ENCODE results near the gene ZNF316.

ZNF316 gene

DNA sequence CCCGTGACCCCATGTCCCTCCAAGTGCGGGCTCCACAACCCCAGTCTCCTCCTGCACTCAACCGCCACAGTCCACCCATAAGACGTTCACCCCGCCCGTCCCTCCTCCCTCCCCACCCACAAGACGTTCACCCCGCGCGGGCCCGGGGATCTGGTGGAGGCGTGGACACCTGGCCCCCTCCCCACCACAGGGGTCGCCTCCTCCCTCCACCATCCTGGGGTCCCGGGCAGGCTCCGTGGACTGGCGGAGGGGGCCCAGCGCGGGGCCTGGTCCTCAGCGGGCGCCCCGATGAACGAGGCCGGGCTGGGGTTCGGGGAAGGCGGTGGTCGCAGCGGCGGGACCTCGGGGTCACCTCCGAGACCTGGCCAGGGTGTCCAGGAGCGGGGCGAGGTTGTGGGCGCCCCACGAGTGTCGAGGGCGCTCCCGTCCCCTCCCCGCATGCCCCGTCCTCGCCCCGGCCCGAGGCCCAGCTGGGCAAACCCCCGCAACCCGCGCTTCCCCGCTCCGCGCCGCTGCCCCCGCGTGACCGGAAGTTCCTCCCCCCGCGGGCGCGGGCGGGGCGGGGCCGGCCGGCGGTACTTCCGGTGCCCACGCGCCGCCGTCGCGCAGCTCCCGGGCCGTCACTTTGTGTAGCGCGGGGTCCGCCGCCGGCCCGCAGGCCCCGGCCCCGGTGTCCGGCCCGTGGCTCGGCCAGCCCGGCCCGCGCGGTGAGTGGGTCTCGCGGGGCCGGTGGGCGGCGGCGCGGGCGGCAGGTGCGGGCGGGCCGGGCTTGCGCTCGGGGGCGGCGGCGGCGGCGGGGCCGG is at the start of gene ZNF316:
Gene ZNF316 (plus strand): TSS at position 578 of the 803 bp plus-strand sequence. CDS start 5,092 bp downstream, outside the sequence.
- no peaks in the 10 kb centered on the region for H3K9me3 ChIP-seq (ENCODE audit: control insufficient read depth in 2 of 2, low read length in 2 of 2)
- H3K9ac ChIP-seq (ENCODE audit: low read length in 2 of 2): peak within 1 kb of the TSS; percentile 73 to 85
- peak within 1 kb of the TSS; percentile 11 for H3K27ac ChIP-seq (ENCODE audit: low read length)
- H3K4me3 ChIP-seq (ENCODE audit: low read length in 2 of 2): peak within 1 kb of the TSS; percentile 80 to 81
- H3K4me1 ChIP-seq (ENCODE audit: control insufficient read depth, insufficient read depth, low read length): peaks cover 18% of the 10 kb centered on the region
- H3K27me3 ChIP-seq (ENCODE audit: control insufficient read depth in 1 of 2, insufficient read depth in 2 of 2, low read length in 2 of 2): no peaks in the 10 kb centered on the region
- H3K36me3 ChIP-seq (ENCODE audit: control insufficient read depth in 2 of 2, insufficient read depth in 2 of 2, low read length in 2 of 2): peaks cover 2 to 5% of the 10 kb centered on the region in 2 donors

DNA sequence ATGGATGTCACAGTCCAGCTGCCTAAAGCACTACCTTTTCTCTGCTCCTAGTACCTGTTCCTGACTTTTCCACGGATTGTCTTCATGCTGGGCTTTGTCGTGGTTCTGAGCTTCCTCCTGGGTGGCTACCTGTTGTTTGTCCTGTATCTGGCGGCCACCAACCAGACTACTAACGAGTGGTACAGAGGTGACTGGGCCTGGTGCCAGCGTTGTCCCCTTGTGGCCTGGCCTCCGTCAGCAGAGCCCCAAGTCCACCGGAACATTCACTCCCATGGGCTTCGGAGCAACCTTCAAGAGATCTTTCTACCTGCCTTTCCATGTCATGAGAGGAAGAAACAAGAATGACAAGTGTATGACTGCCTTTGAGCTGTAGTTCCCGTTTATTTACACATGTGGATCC is 48.6 kb upstream of the ZNF316 start:
- H3K9ac ChIP-seq (ENCODE audit: low read length in 2 of 2): no peak overlapping the region
- H3K36me3 ChIP-seq (ENCODE audit: control insufficient read depth in 2 of 2, insufficient read depth in 2 of 2, low read length in 2 of 2): peaks cover 21 to 25% of the 10 kb centered on the region in 2 donors
- H3K4me3 ChIP-seq (ENCODE audit: low read length in 2 of 2): no peak overlapping the region

DNA sequence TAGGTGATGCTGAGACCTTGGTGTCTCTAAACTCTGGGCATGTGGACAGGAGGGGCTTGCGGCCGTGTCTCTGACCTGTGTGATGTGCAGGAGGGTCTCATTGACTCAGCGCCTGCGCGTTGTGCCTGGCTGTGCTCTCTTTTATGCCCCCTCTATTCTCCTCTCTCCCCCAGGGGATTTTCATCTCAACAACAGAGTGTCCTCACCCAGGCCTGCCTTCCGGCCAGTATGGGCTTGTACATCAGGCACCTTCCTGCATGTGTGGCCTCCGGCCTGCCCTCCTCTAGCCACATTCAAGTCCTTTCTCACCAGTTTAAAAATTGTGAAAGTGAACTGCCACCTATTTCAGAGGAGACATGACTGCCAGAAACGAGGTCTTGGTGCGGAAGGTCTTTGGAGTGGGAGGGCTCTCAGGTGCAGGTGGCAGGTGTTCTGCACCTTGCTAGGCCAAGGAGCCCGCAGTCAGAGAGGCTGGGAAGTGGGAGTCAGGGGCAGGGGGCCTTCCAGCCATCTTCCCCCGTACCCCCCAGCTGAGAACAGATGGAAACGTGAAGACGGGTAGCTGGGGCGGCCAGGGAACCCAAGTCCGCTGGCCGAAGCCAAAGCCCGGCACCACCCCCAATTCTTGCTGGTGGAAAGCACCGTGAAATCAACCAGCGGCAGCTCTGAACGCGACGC is 47.8 kb upstream of the ZNF316 start:
- Histone ChIP-seq H3K4me3 (ENCODE audit: low read length in 2 of 2) (peak overlapping the region; percentile 43 to 88), H3K27ac (ENCODE audit: low read length) (no peak overlapping the region), H3K9me3 (ENCODE audit: control insufficient read depth in 2 of 2, low read length in 2 of 2) (no peaks in the 10 kb centered on the region), H3K4me1 (ENCODE audit: control insufficient read depth, insufficient read depth, low read length) (peaks cover 17% of the 10 kb centered on the region), H3K9ac (ENCODE audit: low read length in 2 of 2) (peak overlapping the region; percentile 36 to 45), H3K36me3 (ENCODE audit: control insufficient read depth in 2 of 2, insufficient read depth in 2 of 2, low read length in 2 of 2) (peaks cover 21 to 30% of the 10 kb centered on the region in 2 donors), H3K27me3 (ENCODE audit: control insufficient read depth in 1 of 2, insufficient read depth in 2 of 2, low read length in 2 of 2) (no peaks in the 10 kb centered on the region)

More for the DNA sequence above, 48.6 kb upstream of the ZNF316 start:
- H3K9me3 ChIP-seq (ENCODE audit: control insufficient read depth in 2 of 2, low read length in 2 of 2): no peaks in the 10 kb centered on the region
- H3K27ac ChIP-seq (ENCODE audit: low read length): no peak overlapping the region
- peaks cover 17% of the 10 kb centered on the region for H3K4me1 ChIP-seq (ENCODE audit: control insufficient read depth, insufficient read depth, low read length)
- no peaks in the 10 kb centered on the region for H3K27me3 ChIP-seq (ENCODE audit: control insufficient read depth in 1 of 2, insufficient read depth in 2 of 2, low read length in 2 of 2)

DNA sequence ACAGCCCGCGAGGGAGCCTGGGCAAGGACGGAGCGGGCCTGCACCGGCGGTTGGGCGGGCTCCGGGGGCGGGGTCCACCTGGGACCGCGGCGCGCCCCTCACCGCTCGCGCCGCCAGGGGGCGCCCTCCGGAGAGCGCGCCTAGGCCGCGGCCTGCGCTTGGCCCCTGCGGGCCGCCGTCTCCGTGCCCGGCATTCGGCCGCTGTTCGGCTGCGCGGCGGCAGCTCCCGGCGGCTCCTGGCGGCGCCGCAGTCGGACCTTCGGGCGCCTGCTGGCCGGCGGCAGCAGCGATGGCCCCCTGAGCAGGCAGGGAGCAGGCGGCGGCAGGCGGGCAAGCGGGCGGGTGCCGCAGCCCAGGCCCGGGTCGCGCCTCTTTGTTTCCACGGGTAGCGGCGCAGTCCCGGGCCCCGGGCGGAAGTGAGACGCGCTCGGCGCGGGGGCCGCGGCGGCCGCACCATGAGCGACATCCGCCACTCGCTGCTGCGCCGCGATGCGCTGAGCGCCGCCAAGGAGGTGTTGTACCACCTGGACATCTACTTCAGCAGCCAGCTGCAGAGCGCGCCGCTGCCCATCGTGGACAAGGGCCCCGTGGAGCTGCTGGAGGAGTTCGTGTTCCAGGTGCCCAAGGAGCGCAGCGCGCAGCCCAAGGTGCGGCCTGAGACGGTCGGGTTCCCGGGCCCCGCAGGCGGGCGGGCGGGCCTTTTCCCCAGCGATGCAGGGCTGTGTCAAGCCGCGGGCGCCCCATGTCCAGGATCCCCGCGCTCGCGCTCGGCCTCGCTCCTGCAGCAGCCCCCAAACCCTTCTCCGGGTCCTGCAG is 47.1 kb upstream of the ZNF316 start, which contains the start of gene INTS15:
Gene INTS15 (plus strand): TSS at position 193 of the 816 bp plus-strand sequence. CDS start 263 bp downstream, at position 456.
- H3K4me1 ChIP-seq (ENCODE audit: control insufficient read depth, insufficient read depth, low read length): peaks cover 17% of the 10 kb centered on the region
- H3K27me3 ChIP-seq (ENCODE audit: control insufficient read depth in 1 of 2, insufficient read depth in 2 of 2, low read length in 2 of 2): no peaks in the 10 kb centered on the region
- H3K9ac ChIP-seq (ENCODE audit: low read length in 2 of 2): peak within 1 kb of the TSS; percentile 79 to 85
- H3K9me3 ChIP-seq (ENCODE audit: control insufficient read depth in 2 of 2, low read length in 2 of 2): no peaks in the 10 kb centered on the region
- peak within 1 kb of the TSS; percentile 46 for H3K27ac ChIP-seq (ENCODE audit: low read length)
- peak within 1 kb of the TSS; percentile 88 to 89 for H3K4me3 ChIP-seq (ENCODE audit: low read length in 2 of 2)
- peaks cover 20 to 29% of the 10 kb centered on the region in 2 donors for H3K36me3 ChIP-seq (ENCODE audit: control insufficient read depth in 2 of 2, insufficient read depth in 2 of 2, low read length in 2 of 2)

- Histone ChIP-seq H3K27ac (ENCODE audit: low read length) (peak overlapping the region; percentile 46), H3K36me3 (ENCODE audit: control insufficient read depth in 2 of 2, insufficient read depth in 2 of 2, low read length in 2 of 2) (peaks cover 24 to 33% of the 10 kb centered on the region in 2 donors), H3K27me3 (ENCODE audit: control insufficient read depth in 1 of 2, insufficient read depth in 2 of 2, low read length in 2 of 2) (no peaks in the 10 kb centered on the region), H3K9me3 (ENCODE audit: control insufficient read depth in 2 of 2, low read length in 2 of 2) (no peaks in the 10 kb centered on the region), H3K4me3 (ENCODE audit: low read length in 2 of 2) (peak overlapping the region; percentile 88 to 89), H3K4me1 (ENCODE audit: control insufficient read depth, insufficient read depth, low read length) (peaks cover 17% of the 10 kb centered on the region), H3K9ac (ENCODE audit: low read length in 2 of 2) (peak overlapping the region; percentile 79 to 85)
These were observed 46.4 kb upstream of the ZNF316 start for GRCh38 chr7:6590645-6591110.

DNA sequence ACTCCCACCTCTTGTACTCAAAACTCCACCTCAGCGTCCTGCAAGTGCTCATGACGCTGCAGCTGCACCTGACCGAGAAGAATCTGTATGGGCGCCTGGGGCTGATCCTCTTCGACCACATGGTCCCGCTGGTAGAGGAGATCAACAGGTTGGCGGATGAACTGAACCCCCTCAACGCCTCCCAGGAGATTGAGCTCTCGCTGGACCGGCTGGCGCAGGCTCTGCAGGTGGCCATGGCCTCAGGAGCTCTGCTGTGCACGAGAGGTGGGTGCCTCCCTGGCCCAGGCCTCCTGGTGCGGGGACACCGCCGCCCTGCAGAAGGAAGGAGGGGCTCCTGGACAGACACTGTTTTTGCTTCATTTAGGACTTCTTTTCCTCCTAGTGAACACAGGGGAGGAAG is 37.0 kb upstream of the ZNF316 start:
- H3K9me3 ChIP-seq (ENCODE audit: control insufficient read depth in 2 of 2, low read length in 2 of 2): no peaks in the 10 kb centered on the region
- no peak overlapping the region for H3K27ac ChIP-seq (ENCODE audit: low read length)
- H3K27me3 ChIP-seq (ENCODE audit: control insufficient read depth in 1 of 2, insufficient read depth in 2 of 2, low read length in 2 of 2): no peaks in the 10 kb centered on the region
- H3K4me1 ChIP-seq (ENCODE audit: control insufficient read depth, insufficient read depth, low read length): no peaks in the 10 kb centered on the region
- H3K9ac ChIP-seq (ENCODE audit: low read length in 2 of 2): no peak overlapping the region
- peaks cover 47 to 53% of the 10 kb centered on the region in 2 donors for H3K36me3 ChIP-seq (ENCODE audit: control insufficient read depth in 2 of 2, insufficient read depth in 2 of 2, low read length in 2 of 2)
- no peak overlapping the region for H3K4me3 ChIP-seq (ENCODE audit: low read length in 2 of 2)

- Histone ChIP-seq H3K36me3 (ENCODE audit: control insufficient read depth in 2 of 2, insufficient read depth in 2 of 2, low read length in 2 of 2) (peaks cover 23 to 34% of the 10 kb centered on the region in 2 donors), H3K27ac (ENCODE audit: low read length) (no peak overlapping the region), H3K9me3 (ENCODE audit: control insufficient read depth in 2 of 2, low read length in 2 of 2) (no peaks in the 10 kb centered on the region), H3K4me1 (ENCODE audit: control insufficient read depth, insufficient read depth, low read length) (no peaks in the 10 kb centered on the region), H3K27me3 (ENCODE audit: control insufficient read depth in 1 of 2, insufficient read depth in 2 of 2, low read length in 2 of 2) (no peaks in the 10 kb centered on the region), H3K4me3 (ENCODE audit: low read length in 2 of 2) (no peak overlapping the region), H3K9ac (ENCODE audit: low read length in 2 of 2) (no peak overlapping the region)
These were observed 32.7 kb upstream of the ZNF316 start for GRCh38 chr7:6604458-6604857.

DNA sequence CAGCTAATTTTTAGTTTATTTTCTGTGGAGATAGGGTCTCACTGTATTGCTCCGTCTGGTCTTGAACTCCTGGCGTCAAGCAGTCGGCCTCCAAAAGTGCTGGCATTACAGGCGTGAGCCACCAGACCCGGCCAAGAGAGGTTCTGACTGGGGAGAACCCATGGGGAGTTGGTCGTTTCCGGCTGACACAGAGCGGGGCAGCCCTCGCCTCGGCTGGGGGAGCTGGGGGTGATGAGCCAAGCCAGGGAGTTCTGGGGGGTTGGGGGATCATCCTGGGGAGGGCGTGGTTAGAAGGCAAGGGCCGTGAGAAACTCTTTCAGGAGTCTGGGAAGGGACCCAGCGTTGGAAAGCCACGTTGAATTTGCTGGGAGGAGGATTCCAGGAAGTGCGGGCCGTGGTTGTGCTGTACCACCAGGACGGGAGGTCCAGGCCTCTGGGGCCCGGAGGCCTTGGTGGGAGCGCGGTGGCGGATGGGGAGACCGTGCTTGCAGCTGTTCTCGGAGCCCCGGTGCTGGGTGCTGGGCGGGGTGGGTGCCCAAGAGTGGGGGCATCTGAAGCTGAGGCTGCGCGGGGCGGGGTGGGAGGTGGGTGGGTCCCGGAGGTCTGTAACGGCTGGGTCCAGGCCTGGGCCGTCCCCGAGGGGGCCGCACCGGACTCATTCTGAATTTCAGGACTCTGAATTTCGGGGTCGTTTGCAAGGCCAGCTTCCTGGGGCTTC is 30.1 kb upstream of the ZNF316 start:
- no peak overlapping the region for H3K9ac ChIP-seq (ENCODE audit: low read length in 2 of 2)
- H3K36me3 ChIP-seq (ENCODE audit: control insufficient read depth in 2 of 2, insufficient read depth in 2 of 2, low read length in 2 of 2): peaks cover 15 to 22% of the 10 kb centered on the region in 2 donors
- H3K4me3 ChIP-seq (ENCODE audit: low read length in 2 of 2): no peak overlapping the region
- H3K4me1 ChIP-seq (ENCODE audit: control insufficient read depth, insufficient read depth, low read length): no peaks in the 10 kb centered on the region
- no peak overlapping the region for H3K27ac ChIP-seq (ENCODE audit: low read length)
- no peaks in the 10 kb centered on the region for H3K9me3 ChIP-seq (ENCODE audit: control insufficient read depth in 2 of 2, low read length in 2 of 2)
- no peaks in the 10 kb centered on the region for H3K27me3 ChIP-seq (ENCODE audit: control insufficient read depth in 1 of 2, insufficient read depth in 2 of 2, low read length in 2 of 2)

DNA sequence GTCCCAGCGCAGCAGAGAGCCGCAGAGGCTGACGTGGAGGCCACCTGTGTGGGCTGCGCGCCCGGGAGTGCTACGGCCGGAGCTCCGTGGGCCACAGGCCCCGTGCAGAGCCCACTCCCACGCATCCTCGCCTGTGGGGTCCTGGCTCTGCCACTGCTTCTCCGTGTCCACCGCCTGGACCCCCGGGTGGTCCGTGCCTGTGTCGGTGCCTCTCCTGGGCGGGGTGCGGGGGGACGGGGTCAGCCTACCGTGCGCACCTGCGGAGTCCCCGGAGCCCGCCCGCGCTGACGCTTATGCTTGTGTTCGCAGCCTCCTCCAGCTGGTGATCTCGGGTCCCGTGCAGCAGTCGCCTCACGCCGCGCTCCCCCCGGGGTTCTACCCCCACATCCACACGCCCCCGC is 29.5 kb upstream of the ZNF316 start:
- H3K27ac ChIP-seq (ENCODE audit: low read length): no peak overlapping the region
- H3K36me3 ChIP-seq (ENCODE audit: control insufficient read depth in 2 of 2, insufficient read depth in 2 of 2, low read length in 2 of 2): peaks cover 11 to 17% of the 10 kb centered on the region in 2 donors
- no peaks in the 10 kb centered on the region for H3K4me1 ChIP-seq (ENCODE audit: control insufficient read depth, insufficient read depth, low read length)
- no peak overlapping the region for H3K4me3 ChIP-seq (ENCODE audit: low read length in 2 of 2)
- H3K9ac ChIP-seq (ENCODE audit: low read length in 2 of 2): no peak overlapping the region
- no peaks in the 10 kb centered on the region for H3K27me3 ChIP-seq (ENCODE audit: control insufficient read depth in 1 of 2, insufficient read depth in 2 of 2, low read length in 2 of 2)
- H3K9me3 ChIP-seq (ENCODE audit: control insufficient read depth in 2 of 2, low read length in 2 of 2): no peaks in the 10 kb centered on the region

DNA sequence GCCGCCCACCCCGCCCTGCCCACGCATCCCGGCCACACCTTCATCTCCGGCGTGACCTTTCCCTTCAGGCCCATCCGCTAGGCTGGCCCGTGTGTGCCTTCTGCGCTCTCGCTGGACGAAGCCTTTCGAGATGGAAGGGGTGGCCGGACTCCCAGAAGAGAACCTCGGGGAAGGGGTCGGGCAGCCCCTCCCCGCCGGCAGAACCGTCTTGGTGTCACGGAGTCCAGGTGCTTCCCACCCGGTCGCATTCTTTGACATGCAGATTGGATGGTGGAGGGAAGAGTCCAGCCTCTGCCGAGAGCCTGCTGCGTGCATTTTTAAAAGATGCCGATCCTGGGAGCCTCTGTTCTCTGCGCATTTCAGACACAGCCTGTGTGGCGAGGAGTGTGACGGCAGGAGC is 29.0 kb upstream of the ZNF316 start:
- no peak overlapping the region for H3K27ac ChIP-seq (ENCODE audit: low read length)
- peaks cover 11 to 16% of the 10 kb centered on the region in 2 donors for H3K36me3 ChIP-seq (ENCODE audit: control insufficient read depth in 2 of 2, insufficient read depth in 2 of 2, low read length in 2 of 2)
- no peaks in the 10 kb centered on the region for H3K27me3 ChIP-seq (ENCODE audit: control insufficient read depth in 1 of 2, insufficient read depth in 2 of 2, low read length in 2 of 2)
- no peaks in the 10 kb centered on the region for H3K9me3 ChIP-seq (ENCODE audit: control insufficient read depth in 2 of 2, low read length in 2 of 2)
- H3K9ac ChIP-seq (ENCODE audit: low read length in 2 of 2): no peak overlapping the region
- no peak overlapping the region for H3K4me3 ChIP-seq (ENCODE audit: low read length in 2 of 2)
- no peaks in the 10 kb centered on the region for H3K4me1 ChIP-seq (ENCODE audit: control insufficient read depth, insufficient read depth, low read length)

All from stomach smooth muscle (tissue), 2 donors.